ACHN (cell line): Measurements from ENCODE around the gene WFS1.

Experiments
- DNase-seq: peaks from one replicate; pipeline ENCODE4 v3.0.0-alpha.2; 2015
- in situ Hi-C: cut with HindIII; loops from 2 replicates; pipeline ENCODE4 v1.10.0; 2017; ENCODE audit warnings: low sequenced_read_pairs, low pct_ligation_motif_present, low pct_unique_long_range_greater_than_20kb

The WFS1 gene

DNA sequence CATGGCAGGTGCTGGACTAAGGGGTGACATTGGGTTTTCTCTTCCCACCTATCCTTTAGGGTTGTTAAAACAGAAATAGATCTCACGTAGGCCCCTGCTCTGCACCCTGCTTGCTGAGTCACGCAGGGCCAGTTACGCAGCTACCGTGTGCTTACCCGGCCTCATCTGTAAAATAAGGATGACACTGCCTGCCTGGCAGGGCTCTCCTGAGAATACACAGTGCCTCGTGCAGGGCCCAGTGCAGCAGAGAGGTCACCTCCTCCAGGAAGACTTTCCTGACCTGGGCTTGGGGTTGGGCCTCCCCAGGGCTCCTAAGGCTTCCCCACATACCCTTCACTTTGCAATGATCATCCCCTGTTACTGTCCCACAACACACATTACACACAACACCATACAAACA lies 35.7 kb upstream of the WFS1 start:
- no peak for DNase-seq
- in situ Hi-C loops: no loop called here

- DNase-seq: no peak
- in situ Hi-C loops: no loop called here
These were observed 34.6 kb upstream of the WFS1 start for GRCh38 chr4:6235012-6235411.

DNA sequence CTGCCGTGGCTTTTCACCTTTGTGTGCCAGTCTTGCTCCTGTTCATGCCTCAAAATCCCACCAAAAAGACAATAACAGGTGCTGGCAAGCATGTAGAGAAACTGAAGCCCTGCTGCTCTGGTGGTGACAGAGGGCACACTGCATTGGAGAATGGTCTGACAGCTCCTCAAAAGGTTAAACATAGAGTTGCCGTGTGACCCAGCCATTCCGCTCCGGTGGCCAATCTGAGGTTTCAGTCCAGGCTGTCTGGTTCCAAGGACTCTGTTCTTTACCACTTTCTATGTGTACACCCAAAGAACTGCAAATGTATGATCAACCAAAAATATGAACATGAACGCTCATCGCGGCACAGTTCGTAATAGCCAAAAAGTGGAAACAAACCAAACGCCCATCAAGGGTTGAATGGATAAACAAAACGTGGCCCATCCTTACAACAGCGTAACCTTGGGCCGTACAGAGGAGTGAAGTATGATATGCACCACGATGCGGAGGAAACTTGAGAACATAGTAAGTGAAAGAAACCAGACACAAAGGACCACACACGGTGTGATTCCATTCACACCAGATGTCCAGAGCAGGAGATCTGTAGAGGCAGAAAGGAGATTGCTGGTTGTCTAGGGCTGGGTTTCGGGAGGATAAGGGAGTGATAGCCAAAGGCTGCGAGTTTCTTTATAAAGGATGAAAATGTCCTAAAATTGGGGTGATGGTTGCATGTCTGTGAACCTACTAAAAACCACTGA lies 33.6 kb upstream of the WFS1 start:
- DNase-seq: no peak

DNA sequence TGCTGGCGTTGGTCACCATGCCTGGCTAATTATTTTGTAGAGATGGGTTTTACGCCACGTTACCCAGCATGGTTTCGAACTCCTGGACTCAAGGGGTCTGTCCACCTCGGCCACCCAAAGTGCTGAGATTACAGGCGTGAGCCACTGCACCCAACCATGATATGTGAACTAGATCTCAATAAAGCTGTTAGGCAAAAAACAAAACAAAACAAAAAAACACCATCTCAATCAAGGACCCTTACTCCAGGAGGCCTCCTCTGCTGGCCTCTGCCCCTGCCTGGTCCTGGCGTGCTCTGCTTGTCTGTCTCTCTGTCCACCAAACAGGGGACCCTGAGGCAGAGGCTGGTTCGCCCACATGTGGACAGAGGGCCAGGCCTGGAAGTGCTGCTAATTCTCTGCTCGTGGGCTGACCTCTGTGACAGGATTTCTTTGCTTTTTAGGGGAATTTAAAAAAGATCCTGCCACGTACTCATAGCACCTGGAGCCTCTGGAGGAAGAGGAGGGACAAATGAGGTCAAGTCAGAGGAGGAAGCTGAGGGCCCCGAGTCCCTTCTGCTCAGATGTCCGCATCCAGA lies 32.7 kb upstream of the WFS1 start:
- no peak for DNase-seq
- in situ Hi-C loops: no loop called here

More for the DNA sequence above, 33.6 kb upstream of the WFS1 start:
- in situ Hi-C loops: no loop called here

DNA sequence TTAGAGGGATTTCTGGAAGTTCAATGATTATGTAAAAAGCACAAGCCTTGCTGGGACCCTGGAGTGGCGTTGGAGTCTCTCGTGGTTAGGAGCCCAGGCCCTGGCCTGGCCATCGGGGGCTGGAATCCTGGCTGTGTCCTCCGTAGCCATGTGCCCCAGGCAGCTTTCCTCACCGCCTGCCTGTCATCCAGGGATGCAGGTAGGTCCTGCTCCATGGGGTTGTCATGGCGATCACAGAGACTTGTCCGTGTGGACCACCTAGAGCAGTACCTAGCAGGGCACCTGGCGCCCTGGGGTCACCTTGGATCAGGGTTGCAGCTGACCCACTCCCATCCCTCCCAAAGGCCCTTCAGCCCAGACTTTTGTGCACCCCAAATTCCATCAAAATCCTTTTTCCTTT lies 30.2 kb upstream of the WFS1 start:
- DNase-seq: no peak
- in situ Hi-C loops: no loop called here

- in situ Hi-C loops: no loop called here
- DNase-seq: no peak
These were observed 29.7 kb upstream of the WFS1 start for GRCh38 chr4:6239968-6240367.

GRCh38 chr4:6241062-6241845 lies 28.4 kb upstream of the WFS1 start:
- in situ Hi-C loops: no loop called here
- DNase-seq: no peak

DNA sequence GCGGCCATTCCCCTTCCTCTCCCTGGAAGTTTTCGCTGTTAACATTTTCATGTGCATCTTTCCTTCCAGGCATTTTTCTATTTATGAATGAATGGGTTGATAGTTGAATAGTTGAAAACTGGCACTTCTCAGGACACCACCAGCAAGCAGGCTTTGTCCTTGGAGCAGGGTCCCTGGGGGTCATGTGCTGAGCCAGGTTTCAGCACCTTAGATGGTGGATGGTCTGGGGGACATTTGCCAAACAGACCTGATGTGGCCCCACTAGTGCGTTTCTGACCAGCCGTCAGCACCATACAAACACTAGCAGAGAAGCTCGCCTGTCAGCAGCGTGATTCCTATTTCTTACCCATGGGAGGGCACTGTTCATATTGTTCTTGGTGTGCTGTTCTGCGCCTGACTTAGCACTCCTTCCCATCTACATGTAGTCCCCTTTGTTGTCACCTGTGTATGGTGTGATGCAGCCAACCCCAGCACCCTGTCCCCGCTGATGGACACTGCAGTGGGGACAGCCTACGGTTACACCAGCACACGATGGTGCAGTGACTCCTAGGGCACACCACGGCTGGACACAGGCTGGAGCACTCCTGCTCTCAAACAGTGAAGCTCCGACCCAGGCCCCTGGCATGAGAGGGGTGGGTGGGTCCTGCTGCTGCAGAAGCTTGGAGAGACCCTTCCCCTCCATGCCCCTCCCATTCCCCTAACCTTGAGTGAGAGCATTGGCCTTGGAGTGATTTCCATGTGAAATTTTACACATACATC lies 27.2 kb upstream of the WFS1 start:
- in situ Hi-C loops: no loop called here
- DNase-seq: no peak

DNA sequence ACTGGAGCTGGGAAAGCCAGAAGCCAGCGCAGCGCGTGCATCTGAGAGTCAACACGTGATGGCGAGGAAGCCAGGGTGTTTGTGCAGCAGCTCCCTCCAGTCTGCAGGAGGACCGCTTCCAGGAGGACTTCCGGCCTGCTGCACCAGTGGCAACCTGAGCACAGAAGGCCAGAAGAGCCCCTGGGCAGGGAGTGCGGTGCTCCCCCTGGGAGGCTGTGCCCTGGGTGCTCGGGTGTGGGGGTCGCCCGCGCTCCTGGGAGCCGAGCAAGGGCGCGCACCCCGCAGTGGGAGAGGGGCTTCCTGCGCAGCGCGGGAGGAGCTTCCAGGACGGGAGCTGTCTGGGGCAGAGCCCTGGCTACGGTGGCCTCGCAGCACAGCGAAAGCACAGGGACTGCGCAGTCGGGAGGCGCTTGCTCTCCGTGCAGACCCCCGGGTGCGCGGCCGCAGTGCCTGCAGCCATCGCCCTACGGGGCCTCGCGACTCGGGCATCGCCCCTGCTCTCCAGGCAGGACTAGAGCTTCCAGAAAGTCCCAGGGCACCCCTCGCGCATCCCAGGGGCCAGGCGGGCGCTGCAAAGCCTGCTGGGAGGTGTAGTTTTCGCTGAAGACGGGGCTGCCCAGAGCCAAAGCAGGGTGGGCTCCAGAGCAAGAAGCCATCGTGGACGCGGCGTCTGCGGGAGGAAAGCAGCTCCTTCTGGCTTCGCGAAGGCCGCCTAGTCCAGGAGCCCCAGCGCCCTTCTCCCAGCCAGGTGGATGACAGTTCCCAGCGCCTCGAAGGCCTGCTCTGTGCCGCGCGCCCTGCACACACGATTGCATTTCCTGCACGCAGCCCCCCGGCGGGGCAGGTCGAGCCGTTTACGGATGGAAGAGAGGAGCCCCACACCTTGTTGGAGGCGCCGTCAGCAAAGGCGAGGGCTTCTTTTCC lies 24.1 kb upstream of the WFS1 start:
- in situ Hi-C loops: no loop called here
- no peak for DNase-seq

DNA sequence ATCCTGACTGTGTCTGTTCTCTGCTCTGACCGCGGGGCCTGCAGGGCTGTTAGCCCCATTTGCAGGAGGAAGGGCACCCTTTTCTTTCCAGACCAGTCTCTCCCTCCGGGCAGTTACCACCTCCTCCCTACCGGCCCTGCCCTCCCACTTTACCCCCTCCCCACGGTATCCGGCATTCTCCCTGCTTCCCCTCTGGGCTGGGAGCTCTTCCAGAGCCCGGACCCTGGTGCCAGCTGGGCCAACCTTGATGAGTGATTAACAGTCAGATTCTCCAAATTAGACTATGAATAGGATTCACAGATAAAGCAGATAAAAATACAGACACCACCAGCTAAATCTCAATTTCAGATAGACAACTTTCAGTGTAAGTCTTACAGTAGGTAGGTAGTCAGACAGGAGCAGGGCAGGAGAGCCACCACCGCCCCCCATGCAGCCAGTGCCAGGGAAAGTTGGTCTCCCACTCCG lies 23.4 kb upstream of the WFS1 start:
- DNase-seq: no peak
- in situ Hi-C loops: no loop called here

DNA sequence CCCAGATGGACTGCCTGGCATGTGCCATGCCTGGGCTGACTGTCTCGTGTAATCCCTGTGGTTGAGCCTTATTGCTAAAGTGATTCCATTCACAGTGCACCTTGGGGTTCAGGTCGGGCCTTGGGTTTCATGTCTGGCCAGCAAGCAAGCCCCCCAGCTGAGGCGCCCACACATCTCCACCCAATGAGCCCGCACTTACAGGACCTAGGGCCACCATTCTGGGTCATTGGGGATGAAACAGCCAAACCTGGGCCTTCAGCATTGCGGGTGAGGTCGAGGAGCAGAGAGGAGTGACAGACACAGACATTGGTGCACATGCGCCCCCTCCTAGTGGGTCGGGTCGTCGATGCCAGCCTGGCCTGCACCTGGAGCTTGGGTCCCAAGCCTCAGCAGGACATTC lies 21.3 kb upstream of the WFS1 start:
- DNase-seq: no peak
- in situ Hi-C loops: no loop called here

DNA sequence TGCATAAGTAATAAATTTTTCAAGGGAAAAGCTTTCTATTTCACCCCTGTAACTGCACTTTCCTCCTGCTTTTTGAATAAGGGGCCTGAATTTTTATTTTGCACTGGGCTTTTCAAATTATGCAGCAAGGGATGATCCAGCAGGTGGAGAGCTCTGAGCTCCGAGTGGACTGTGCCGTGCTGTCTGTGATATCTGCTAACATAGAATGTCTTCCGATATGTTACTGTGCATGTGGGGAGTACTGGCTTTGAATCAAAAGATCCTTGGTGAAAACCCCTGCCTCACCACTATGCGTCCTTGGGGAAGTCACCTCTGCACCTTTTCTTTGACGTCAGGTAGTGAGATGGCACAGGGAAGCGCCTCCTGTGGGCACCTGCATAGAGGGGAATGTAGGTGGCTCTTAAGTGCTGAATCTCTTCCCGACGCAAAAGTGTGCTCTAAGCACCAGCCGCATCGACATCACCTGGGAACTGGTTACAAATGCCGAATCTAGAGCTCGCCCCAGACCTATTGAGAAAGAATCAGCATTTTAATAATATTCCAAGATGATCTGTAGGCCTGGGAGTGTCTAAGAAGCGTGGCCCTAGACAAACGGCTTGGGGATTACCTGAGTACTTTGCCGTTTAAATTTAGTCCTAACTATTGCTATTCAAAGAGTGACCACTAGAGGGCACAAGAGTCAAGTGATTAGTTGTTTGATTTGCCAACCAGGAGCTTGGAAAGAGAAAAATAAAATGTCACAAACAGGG lies 19.2 kb upstream of the WFS1 start:
- peak; percentile 64 for DNase-seq
- in situ Hi-C loops: no loop called here

GRCh38 chr4:6250984-6251295 lies 18.7 kb upstream of the WFS1 start:
- no peak for DNase-seq
- in situ Hi-C loops: no loop called here

GRCh38 chr4:6251365-6251764 lies 18.3 kb upstream of the WFS1 start:
- DNase-seq: no peak
- in situ Hi-C loops: no loop called here

DNA sequence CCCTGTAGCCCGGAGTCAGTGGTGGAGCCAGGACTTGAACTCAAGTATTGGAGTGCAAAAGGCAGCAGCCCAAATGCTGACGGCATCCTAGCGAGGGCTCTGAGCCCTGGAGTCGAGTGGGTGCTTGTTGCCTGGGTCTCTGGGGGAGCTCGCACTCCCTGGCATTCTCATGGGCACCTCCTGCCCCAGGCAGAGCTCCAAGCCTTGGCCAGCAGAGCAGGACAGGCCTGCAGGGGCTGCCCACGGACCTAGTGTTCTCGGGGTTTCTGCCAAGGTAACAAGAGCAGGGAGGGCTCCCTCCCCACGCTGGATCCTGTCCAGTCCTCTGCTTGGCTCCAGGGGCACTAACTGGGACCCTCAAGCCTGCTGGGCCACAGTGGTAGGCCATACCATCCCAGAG lies 17.6 kb upstream of the WFS1 start:
- no peak for DNase-seq
- in situ Hi-C loops: no loop called here

DNA sequence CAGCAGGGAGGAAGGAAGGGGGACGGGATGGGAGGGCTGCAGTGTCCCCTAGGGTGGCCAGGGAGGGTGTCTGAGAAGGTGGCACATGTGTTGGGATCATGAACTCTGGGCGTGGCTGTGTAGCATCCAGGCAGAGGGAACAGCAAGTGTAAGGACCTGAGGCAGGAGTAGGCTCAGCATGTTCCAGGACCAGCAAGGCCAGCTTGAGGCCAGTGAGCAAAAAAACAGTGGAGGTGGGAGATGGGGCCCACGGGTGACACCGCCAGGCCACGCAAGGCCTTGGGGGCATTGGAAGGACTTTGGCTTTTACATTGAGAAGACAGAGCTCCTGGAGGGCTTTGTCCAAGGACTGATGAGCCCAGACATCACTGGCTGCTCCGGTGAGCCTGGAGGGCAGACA lies 16.5 kb upstream of the WFS1 start:
- in situ Hi-C loops: no loop called here
- DNase-seq: no peak

DNA sequence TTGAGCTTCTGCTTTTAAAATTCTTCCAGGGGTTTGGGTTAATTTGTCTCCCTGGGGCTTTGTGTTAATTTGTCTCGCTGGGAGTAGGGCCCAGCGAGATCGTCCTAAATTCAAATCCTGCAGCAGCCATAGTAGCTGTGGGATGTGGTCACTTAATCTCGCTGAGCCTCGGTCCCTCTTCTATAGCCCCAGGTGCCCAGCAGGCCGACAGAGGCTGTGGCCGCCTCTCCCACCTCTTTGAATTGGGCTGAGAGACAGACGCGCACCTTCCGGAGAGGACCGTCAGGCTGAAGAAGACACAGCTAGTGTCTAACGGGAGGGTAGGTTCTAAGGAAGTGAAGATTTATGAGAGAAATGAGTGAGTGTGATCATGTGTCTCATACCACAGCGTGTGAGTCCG lies 15.7 kb upstream of the WFS1 start:
- in situ Hi-C loops: no loop called here

GRCh38 chr4:6256141-6256540 lies 13.5 kb upstream of the WFS1 start:
- in situ Hi-C loops: no loop called here
- no peak for DNase-seq

More for the DNA sequence above, 15.7 kb upstream of the WFS1 start:
- DNase-seq: no peak
